ENCODE measurements around the gene NAALADL2. TPM values are rescaled to one million over a fixed set of nuclear protein-coding genes. Genes with fewer than 3 reads are reported as not detected.

The NAALADL2 gene
- total and polyA plus RNA-seq, 2 donors (not counting 1 experiment from before 2014, with no cell fraction given): not detected

DNA sequence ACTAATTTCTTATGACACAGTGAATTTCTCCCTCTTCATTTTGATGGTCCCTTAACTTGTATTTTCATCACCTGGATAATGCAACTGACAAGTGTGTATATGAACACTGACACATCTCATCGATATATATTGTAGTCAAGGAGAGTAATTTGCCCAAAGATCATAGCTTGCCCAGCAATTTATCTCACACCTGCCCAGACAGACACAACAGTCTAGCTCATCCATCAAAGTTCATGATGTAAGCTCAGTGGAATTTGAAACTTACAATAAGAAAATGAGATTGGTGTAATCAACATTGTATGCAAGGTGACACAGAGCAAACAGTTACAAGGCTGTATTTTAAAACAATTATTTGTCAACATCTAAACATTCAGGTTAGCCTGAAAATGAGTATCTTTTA, 805.8 kb downstream of the NAALADL2 start:
- H3K27ac ChIP-seq (ENCODE audit: low read length in 2 of 2): no peak overlapping the region
- ChIA-PET CTCF (no interaction called here), POLR2A (no interaction called here)
- H3K4me1 ChIP-seq (ENCODE audit: control insufficient read depth in 2 of 2, insufficient read depth in 2 of 2, low read length in 2 of 2): no peaks in the 10 kb centered on the region
- no peak overlapping the region for H3K4me2 ChIP-seq (replicated peaks; ENCODE audit: low read depth, low read length, poor library complexity, severe bottlenecking)
- H3K9me3 Mint-ChIP-seq (ENCODE audit: insufficient read depth): peaks cover 4% of the 10 kb centered on the region
- H3K4me3 ChIP-seq (ENCODE audit: control extremely low read depth in 1 of 5, extremely low read depth in 1 of 5, insufficient read depth in 1 of 5, low read depth in 2 of 5, low read length in 4 of 5): no peak overlapping the region
- WGBS (ENCODE audit: insufficient coverage): no CpG with 5 or more reads among the region's 1 CpG
- no peaks in the 10 kb centered on the region for H3K79me2 ChIP-seq (ENCODE audit: control insufficient read depth, insufficient read depth, low read length)
- H3K27me3 Mint-ChIP-seq: no peaks in the 10 kb centered on the region
- H3K4me1 Mint-ChIP-seq: no peaks in the 10 kb centered on the region
- no peak for DNase-seq
- H4K20me1 ChIP-seq (ENCODE audit: control insufficient read depth, insufficient read depth, low read length, poor library complexity, severe bottlenecking): no peaks in the 10 kb centered on the region
- no peaks in the 10 kb centered on the region for H3K27me3 ChIP-seq (replicated peaks in 1 of 4; ENCODE audit: control extremely low read depth in 1 of 4, control insufficient read depth in 3 of 4, insufficient read depth in 4 of 4, low read length in 3 of 4)
- H2AFZ ChIP-seq (ENCODE audit: insufficient read depth, low read depth, low read length, poor library complexity, severe bottlenecking): no peak overlapping the region
- intact Hi-C loops (cut with micrococcal nuclease): no loop called here
- TF ChIP-seq, protein P1, sequence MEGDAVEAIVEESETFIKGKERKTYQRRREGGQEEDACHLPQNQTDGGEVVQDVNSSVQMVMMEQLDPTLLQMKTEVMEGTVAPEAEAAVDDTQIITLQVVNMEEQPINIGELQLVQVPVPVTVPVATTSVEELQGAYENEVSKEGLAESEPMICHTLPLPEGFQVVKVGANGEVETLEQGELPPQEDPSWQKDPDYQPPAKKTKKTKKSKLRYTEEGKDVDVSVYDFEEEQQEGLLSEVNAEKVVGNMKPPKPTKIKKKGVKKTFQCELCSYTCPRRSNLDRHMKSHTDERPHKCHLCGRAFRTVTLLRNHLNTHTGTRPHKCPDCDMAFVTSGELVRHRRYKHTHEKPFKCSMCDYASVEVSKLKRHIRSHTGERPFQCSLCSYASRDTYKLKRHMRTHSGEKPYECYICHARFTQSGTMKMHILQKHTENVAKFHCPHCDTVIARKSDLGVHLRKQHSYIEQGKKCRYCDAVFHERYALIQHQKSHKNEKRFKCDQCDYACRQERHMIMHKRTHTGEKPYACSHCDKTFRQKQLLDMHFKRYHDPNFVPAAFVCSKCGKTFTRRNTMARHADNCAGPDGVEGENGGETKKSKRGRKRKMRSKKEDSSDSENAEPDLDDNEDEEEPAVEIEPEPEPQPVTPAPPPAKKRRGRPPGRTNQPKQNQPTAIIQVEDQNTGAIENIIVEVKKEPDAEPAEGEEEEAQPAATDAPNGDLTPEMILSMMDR (IDR thresholded peaks at IDR 0.05): no peak
- TF ChIP-seq EZH2 (IDR thresholded peaks at IDR 0.05; ENCODE audit: borderline replicate concordance, insufficient read depth, low read depth, low read length, poor library complexity, severe bottlenecking): no peak
- no peak overlapping the region for H3K4me3 Mint-ChIP-seq
- H3K27ac Mint-ChIP-seq: no peak overlapping the region
- H3K9ac ChIP-seq (ENCODE audit: low read length): no peak overlapping the region
- no peak for ATAC-seq (ENCODE audit: low read depth)
- H3K9me3 ChIP-seq (ENCODE audit: control extremely low read depth in 1 of 3, control insufficient read depth in 2 of 3, insufficient read depth in 1 of 3, low read length in 2 of 3): no peaks in the 10 kb centered on the region
- no peaks in the 10 kb centered on the region for H3K36me3 ChIP-seq (replicated peaks in 1 of 2; ENCODE audit: control extremely low read depth in 1 of 2, control insufficient read depth in 1 of 2, extremely low read depth in 1 of 2, insufficient read depth in 2 of 2, low read length in 1 of 2)

- H3K9me3 ChIP-seq (ENCODE audit: control extremely low read depth in 1 of 3, control insufficient read depth in 2 of 3, insufficient read depth in 1 of 3, low read length in 2 of 3): no peaks in the 10 kb centered on the region
- ATAC-seq (ENCODE audit: low read depth) (no peak), DNase-seq (no peak)
- no peak overlapping the region for H3K4me3 Mint-ChIP-seq
- H4K20me1 ChIP-seq (ENCODE audit: control insufficient read depth, insufficient read depth, low read length, poor library complexity, severe bottlenecking): no peaks in the 10 kb centered on the region
- no peak overlapping the region for H3K4me2 ChIP-seq (replicated peaks; ENCODE audit: low read depth, low read length, poor library complexity, severe bottlenecking)
- no peak overlapping the region for H3K9ac ChIP-seq (ENCODE audit: low read length)
- POLR2A ChIA-PET: no interaction called here
- H3K4me1 Mint-ChIP-seq: no peaks in the 10 kb centered on the region
- no CpG with 5 or more reads among the region's 1 CpG for WGBS (ENCODE audit: insufficient coverage)
- no peaks in the 10 kb centered on the region for H3K79me2 ChIP-seq (ENCODE audit: control insufficient read depth, insufficient read depth, low read length)
- no peaks in the 10 kb centered on the region for H3K27me3 Mint-ChIP-seq
- no peaks in the 10 kb centered on the region for H3K4me1 ChIP-seq (ENCODE audit: control insufficient read depth in 2 of 2, insufficient read depth in 2 of 2, low read length in 2 of 2)
- CTCF ChIA-PET: no interaction called here
- H3K27ac ChIP-seq (ENCODE audit: low read length in 2 of 2): no peak overlapping the region
- H3K36me3 ChIP-seq (replicated peaks in 1 of 2; ENCODE audit: control extremely low read depth in 1 of 2, control insufficient read depth in 1 of 2, extremely low read depth in 1 of 2, insufficient read depth in 2 of 2, low read length in 1 of 2): no peaks in the 10 kb centered on the region
- H3K27ac Mint-ChIP-seq: no peak overlapping the region
- no peak overlapping the region for H3K4me3 ChIP-seq (ENCODE audit: control extremely low read depth in 1 of 5, extremely low read depth in 1 of 5, insufficient read depth in 1 of 5, low read depth in 2 of 5, low read length in 4 of 5)
- no peak overlapping the region for H2AFZ ChIP-seq (ENCODE audit: insufficient read depth, low read depth, low read length, poor library complexity, severe bottlenecking)
- intact Hi-C loops (cut with micrococcal nuclease): no loop called here
- TF ChIP-seq, protein P1 (IDR thresholded peaks at IDR 0.05): no peak
- no peak for TF ChIP-seq EZH2 (IDR thresholded peaks at IDR 0.05; ENCODE audit: borderline replicate concordance, insufficient read depth, low read depth, low read length, poor library complexity, severe bottlenecking)
- peaks cover 3% of the 10 kb centered on the region for H3K9me3 Mint-ChIP-seq (ENCODE audit: insufficient read depth)
- no peaks in the 10 kb centered on the region for H3K27me3 ChIP-seq (replicated peaks in 1 of 4; ENCODE audit: control extremely low read depth in 1 of 4, control insufficient read depth in 3 of 4, insufficient read depth in 4 of 4, low read length in 3 of 4)
Measured at GRCh38 chr3:175668300-175668699, 809.2 kb downstream of the NAALADL2 start.

Measured in B cell (primary cell).